NCI-H774 (cell line): Measurements from ENCODE around the gene ALCAM.
"Not testable (repeated sequence)": the region's sequence is repeated elsewhere in the genome, so short reads cannot be mapped to it uniquely, and the experiment has no call there.

ENCODE experiments used
- DNase-seq: peaks from one replicate; lab custom pipeline; 2025; lab: John Stamatoyannopoulos, UW

The ALCAM gene

DNA sequence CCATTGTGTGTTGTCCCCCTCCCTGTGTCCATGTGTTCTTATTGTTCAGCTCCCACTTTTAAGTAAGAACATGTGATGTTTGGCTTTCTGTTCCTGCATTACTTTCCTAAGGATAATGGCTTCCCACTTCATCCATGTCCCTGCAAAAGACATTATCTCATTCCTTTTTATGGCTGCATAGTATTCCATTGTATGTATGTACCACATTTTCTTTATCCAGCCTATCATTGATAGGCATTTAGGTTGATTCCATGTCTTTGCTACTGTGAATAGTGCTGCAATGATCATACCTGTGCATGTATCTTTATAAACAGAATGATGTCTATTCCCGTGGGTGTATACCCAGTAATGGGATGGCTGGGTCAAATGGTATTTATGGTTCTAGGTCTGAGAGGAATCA is 23.1 kb downstream of the ALCAM start:
- DNase-seq = not testable (repeated sequence)

DNA sequence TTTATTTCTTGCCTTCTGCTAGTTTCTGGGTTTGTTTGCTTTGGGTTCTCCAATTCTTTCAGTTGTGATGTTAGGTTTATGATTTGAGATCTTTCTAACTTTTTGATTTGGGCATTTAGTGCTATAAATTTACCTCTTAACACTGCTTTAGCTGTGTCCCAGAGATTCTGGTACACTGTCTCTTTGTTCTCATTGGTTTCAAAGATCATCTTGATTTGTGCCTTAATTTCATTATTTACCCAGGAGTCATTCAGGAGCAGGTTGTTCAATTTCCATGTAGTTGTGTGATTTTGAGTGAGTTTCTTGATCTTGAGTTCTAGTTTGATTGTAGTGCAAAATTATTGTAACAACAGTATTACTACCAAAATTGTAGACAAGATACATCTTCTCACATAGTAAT is 25.9 kb downstream of the ALCAM start:
- not testable (repeated sequence) for DNase-seq

DNA sequence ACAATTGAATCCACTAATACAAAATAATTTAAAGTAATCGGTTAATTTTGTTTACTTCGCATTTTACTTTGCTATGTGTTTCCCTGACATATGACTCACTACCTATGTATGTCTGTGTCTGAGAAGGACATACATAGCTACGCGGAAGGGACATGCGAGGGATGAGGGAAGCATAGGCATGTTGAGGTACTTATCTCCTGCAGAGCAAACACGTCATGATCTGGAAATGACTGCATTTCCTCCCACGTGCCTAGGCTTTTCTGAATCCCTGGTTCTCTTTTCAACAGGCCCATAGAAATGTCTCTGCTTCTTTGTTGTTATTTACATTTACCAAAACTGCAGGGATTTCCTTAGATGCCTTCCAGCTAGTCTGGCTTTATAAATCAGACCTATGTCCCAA is 27.5 kb downstream of the ALCAM start:
- DNase-seq = no peak

DNA sequence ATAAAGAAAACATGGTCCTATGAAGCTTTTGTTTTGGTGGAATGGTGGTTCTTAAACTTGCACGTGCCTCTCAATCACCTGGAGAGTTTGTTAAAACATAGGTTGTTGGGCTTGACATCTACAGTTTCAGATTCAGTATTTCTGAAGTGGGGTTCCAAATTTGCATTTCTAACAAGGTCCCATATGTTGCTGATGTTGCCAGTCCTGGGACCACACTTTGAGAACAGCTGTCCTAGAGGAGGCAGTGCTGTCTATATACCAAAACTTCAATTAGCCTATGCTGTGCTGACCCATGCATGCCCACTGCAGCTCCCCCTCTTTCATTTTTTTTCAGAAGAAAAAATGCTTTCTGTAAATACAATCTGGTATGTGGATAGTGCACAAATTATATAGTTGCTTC is 31.3 kb downstream of the ALCAM start:
- DNase-seq = no peak

DNA sequence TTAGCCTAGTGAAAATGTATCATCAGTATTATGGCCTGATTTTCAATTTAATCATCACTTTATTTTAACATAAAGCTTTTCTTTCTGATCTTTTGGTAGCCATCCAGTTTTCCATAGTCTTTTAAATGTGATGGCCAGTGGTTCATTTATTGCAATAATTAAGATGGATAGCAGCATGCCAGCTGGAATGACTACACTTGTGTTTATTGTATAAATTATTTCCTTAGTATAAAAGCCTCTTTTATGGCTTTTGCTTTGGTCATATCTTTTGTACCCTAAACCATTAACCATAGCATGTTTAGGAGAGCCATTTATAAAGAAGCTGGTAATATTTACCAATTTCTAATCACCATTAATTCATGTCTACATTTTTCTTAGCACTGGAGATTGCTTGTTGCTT is 31.7 kb downstream of the ALCAM start:
- no peak for DNase-seq

DNA sequence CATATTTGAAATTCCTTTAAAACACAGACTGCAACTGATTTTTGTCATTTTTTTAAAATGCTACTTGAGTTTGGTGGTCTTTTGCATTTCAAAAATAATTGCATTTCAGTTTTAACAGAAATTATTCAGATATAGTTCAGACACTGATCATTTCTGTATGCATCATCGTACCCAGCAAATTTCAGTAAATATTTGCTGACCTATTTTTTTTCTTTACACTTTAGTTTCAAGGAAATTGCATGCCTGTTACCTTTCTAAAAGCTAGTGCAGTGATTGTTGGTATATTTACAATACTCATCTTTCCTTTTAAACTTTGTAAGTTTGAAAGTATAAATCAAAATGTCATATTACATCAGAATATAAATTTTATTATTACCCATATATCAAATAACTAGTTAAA is 32.4 kb downstream of the ALCAM start:
- no peak for DNase-seq

DNA sequence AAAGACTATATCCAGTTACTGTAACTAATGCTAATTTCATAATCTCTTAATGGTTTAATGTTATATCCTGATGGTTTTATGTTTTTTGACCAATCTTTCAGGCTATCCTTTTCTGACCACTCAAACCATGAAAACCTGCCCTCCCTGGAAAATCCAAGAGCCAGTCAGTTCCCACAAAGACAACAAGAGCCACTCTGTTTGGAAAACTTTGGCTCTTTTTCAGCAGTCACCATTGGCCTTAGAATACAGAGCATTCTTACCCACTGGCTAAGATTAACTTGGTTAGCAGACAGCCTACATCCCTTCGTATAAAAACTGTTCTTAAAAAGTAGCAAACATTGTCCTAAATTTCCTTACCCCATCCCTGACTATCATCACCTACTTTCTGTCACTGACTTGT is 32.9 kb downstream of the ALCAM start:
- DNase-seq = no peak

DNA sequence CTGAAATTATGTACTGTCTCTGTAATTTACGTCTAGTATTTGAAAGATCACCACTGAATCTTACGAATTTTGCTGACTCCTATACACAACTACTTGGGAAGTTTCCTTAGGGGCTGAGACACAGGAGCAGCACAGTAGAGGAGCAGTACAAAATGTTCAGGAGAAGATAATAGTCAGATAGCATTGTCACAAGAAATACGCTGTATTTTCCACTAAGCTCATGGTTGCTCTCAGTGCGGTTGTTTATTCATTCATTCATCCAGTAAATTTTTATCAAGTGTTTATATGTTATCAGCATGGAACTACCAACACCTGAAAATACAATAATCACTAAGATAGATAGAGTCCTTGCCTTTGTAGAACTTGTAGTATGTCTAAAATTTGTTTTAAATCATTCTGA is 34.5 kb downstream of the ALCAM start:
- DNase-seq = no peak

DNA sequence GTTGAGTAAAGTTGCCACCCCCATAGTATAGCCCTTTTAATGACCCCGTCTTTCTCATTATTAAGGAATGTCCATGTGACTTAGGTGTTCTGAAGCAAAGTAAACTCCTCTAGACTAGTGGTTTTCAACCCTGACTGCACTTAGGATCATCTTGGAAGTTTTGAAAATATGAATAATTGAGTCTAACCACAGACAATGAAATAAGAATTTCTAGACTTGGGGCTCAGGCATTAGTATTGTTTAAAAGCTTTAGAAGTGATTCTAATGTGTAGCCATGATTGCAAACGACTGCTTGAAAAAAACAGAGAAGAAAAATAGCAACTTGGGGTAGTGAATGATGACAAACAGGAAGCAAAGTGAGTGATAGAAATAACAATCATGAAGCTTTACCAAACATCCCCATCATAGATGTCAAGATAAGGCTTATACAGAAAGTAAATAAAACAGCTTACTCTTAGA is 35.0 kb downstream of the ALCAM start:
- no peak for DNase-seq

DNA sequence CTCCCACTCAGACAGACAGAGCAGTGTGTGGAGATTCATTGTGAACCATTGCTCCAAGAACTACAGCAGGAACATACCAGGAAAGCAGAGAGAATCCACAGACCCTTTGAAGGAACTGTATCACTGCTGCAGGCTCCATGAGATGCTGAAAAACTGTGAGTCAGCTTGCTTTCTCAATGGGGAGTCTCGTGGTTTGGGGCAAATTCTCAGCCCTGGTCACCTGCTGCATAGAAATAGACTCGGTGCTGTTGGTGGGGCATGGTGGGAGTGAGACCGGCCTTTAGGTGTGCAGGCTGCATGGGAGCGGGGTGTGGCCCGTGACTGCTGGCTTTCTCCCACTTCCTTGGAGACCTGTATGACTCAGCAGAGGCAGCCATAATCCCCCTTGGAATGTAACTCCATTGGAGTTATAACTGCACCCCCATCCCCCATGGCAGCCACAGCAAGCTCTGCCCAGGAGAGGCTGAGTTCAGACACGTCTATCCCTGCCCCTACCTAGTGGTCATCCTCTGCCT is 35.6 kb downstream of the ALCAM start:
- no peak for DNase-seq

DNA sequence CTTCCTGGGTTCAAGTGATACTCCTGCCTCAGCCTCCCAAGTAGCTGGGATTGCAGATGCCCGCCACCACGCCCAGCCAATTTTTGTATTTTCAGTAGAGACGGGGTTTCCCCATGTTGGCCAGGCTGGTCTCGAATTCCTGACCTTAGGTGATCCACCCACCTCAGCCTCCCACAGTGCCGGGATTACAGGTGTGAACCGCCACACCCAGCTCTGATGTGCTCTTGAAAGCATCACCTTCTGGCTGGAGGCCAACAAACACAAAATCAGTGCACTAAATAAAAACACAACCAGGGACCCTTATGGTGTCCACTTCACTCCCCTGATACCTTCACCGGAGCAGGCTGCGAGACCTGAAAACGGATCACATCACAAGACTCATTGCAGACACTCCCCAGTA is 36.3 kb downstream of the ALCAM start:
- not testable (repeated sequence) for DNase-seq

DNA sequence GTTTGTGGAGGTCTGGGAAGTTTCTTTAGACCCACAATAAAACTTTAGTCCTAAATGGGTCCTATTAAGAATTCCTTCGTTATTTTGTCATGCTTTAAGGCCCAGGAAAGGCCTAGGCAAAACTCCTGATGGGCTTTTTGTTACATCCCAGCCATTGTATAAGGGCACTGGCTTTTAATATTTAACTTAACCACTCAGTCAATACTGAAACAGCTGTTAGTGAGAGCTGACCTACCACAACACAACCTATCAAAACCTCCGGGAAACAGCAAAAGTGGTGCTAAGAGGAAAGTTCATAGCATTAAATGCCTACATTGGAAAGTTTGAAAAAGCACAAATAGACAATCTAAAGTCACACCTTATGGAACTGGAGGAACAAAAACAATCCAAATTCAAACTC is 39.6 kb downstream of the ALCAM start:
- DNase-seq = no peak

DNA sequence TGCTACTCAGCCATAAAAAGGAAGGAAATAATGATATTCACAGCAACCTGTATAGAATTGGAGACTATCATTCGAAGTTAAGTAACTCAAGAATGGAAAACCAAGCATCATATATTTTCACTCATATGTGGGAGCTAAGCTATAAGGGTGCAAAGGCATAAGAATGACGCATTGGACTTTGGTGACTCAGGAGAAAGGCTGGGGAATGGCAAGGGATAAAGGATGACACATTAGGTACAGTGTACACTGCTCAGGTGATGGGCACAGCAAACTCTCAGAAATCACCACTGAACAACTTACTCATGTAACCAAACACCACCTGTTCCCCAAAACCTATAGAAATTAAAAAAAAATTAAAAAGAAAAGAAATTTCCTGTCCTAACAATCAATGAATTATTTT is 42.7 kb downstream of the ALCAM start:
- no peak for DNase-seq

DNA sequence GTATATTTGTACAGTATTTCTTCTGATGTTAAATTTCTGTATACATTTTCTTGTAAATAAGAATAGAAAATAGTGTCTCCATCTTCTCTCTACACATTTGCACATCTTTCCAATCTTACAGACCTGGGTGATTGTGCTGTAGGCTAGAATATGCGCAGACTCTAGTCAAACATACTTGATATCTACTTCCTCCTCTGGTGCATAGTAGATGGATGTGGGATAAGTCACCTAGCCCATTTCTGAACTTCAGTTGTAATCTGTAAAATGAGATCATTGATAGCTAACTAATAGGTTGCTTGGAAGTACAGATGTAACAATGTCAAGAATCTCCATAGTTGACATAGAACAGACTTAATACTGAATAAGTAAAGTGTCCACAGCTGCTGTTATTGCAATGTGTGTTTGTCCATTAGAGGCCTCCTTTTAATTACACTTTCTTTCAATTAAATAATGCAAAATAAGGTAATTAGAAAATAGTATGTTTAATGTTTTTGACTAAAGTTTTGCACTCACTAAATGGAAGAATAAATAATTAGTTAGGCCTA is 46.7 kb downstream of the ALCAM start:
- DNase-seq = no peak

DNA sequence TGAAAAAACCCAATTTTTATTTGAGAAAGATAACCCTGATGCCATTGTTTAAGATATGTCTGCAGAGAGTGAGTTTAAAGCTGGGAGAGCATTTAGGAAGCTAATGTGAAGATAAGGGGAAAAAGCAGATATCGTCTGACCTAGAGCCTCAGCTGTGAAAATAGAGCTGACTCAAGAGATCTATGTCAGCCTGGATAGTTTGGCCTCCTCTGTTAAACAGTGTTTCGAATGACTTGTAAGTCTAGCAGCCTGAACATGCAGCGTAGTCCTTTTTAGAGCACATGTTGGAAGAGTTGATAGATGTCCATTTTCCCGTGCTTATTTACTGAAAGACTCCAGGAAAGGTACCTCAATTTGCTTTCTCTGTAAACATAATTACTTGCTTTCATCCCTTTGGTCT is 48.1 kb downstream of the ALCAM start:
- no peak for DNase-seq

DNA sequence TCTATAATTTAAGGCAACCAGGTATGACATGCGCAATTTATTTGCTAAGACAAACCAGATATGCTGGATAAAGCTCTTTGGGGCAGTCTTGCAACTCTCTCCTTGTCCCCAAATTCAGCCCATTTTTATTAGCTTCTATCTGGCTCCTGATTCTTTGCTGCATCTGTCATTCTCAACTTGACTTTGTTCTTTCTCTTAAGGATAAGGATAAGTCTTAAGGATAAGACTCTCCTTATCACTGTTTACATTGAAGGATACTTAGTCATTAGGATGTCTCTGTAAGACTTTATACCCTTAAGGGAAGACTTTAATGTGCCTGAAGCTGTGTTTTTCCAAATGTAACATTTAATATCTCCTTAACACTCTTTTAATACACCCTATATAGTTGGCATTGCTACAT is 49.2 kb downstream of the ALCAM start:
- DNase-seq = no peak

DNA sequence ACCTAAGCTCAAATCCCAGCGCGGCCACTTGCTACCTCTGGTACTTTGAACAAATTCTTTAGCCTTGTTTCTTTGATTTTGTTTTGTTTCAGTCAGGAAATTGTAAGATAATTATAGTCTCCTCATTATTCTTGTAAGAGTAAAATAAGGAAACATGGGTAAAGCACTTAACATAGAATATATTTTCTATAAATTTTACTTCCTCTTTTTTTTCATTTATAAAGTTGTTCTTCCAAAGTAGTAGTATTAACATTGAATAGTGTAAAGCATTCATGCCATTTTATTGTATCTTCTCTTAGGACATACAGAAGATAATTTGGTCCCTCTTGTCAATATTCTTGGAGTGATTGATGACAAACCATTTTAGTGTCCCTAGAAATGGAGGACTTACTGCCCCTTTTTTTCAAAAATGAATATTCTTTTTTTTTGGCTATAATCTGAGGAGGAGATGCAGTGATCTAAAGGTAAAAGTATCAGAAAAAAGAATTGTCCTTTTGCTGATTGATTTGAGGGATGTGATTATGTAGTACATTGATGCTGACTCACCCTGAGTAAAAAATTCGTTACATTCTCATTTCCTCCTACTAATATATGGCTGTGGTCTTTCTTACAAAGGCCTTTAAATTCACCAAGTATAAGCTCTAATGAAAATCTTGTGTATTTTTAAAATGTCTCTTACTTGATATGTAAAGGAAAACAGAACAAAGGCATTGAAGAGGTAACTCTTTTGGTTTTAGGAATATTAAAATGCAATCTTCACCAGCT is 51.0 kb downstream of the ALCAM start:
- DNase-seq = no peak

DNA sequence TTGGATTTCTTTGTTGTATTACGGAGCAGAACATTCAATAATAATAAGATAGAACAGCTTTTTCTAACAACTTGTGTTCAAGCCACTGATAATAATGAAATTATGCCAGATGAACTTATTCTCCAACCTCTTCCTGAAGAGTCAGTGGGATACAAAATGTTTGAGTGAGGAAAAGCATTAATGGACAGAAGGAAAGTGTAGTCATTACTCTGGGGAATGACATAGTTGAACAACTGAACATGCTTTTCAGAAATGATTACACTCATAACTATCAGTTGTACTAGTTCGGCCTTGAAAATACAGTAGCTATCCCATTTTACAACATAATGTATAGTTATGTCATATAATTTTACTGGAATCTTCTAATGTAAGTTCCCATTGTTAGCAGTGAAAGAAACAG is 55.9 kb downstream of the ALCAM start:
- DNase-seq = no peak

DNA sequence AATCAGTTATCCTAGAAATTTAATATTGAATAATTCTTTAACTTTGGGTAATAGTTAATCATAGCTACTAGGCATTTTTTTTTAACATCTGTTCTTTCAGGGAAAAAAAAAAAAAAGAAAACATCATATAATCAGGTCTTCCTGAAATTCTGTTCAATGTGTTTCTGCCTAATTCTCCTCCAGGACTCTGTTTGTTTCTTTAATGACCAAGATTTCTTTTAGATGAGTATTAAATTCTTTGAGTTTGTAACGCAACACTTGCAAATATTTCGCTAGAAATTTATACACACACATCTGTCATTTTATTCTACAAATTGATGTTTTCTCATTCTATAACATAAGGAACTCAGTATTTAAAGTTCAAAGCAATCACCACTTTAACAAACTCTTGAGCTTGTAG is 56.7 kb downstream of the ALCAM start:
- no peak for DNase-seq

DNA sequence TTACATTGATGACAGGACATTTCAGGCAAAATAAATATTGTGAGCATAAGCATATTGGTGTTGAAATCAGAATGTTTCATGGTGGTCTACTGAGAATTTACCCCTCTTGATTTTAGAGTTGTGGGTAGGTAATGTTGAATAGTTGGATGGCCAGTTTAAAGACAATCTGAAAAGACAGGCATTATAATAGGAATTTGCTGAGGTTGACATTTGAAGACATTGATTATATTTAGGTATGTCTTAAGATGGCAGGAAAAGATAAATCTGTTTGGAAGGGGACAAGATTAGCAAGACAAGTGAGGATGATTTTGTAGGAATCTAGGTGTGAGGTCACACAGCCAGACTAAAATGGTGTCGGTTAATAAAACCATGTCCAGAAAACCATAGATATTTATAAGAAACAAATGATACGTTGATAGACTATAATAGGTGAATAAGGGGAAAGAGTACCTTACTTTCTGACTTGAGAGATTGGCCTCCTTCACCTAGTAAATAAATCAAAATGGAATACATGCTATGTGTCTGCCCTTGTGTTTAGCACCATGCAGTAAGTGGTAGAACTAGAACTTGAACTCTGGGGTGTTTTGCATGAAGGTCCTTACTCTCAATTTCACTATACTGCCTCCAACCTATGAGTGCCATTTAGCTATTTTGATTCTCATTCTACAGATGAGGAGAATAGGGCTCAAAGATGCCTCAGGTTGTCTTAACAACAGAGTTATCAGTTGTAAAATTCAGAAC is 57.9 kb downstream of the ALCAM start:
- DNase-seq = no peak

DNA sequence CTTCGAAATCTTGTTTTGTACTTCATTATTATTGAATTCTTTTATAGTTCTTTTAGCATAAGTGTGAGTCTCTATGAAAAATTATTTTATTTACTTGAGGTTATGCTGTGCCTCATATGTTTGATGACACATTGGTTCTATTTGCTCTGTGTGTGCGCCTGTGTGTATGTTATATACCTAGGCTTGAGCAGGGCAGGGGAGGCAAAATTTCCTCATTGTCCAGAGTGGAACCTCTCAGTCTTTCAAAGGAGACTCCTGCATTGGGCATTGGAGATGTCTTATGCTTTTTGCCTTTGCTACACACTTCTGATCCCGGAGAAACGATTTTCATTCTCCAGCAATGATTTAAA is 58.4 kb downstream of the ALCAM start:
- DNase-seq = no peak

DNA sequence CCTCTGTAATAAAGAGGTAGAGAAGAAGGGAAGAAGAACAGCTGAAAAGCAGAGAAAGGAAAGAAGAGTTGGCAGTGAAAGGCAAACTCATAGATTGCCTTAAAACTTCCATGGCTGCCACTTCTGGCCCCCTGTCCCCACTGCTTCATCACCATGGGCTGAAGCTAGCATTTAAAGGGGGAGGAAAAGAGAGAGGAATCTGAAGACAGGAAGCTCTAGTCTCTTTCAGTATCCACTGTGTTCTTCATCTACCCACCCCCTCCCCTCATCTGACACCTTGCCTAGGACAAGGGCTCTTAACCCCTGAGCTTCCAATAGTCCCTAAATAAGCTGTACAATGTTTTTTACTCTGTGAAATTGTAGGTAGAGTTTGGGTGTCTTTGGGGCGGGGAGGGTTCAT is 60.6 kb downstream of the ALCAM start:
- DNase-seq = no peak

DNA sequence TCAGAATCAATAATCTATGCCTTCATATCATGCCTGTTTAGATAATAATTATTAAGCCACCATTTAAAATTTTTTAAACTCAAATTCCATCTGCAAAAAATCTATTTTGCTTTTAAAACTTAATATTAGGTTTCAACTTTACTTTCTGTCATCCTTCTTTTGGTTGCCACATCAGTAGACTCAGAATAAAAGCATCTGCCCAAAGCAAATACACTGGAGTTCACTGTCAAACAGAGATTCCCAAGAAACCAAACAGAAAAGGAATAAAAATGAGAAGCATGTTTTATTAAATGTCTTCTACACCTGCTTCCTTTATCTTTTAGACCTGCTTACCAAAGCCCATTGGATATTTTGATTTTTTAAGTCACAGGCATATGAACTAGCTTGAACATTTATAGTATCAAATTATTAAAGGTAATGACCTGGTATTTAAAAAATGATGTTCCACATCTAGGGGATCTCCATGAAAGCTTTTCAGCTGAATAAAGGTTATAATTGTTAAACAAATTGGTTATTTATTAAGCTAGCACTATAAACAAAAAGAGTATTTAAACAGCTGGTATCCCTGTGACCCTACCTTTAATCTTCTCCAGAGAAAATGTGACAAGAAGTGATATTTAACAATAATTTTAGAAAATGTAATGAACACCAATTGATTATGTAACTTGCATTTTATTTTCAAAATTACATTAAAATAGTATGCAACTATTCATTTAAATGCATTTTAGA is 62.5 kb downstream of the ALCAM start:
- peak; percentile 7 for DNase-seq
